Stimulated activated CD8-positive, alpha-beta memory T cell treated with anti-CD3 and anti-CD28 coated beads, Interleukin-12 subunit alpha, Interleukin-12 subunit beta, amount 100 ng/mL, for 24 hours (primary cell): Measurements from ENCODE around the gene HSH2D.
A peak's percentile ranks its signal among the peaks of the same experiment; 100 is the strongest.

Experiments used
- DNase-seq: peaks from one replicate; pipeline ENCODE4 v3.0.0-alpha.2; 2020; ENCODE audit errors: extremely low read depth

The HSH2D gene

GRCh38 chr19:16193466-16193865, 50.0 kb downstream of the HSH2D start:
- no peak for DNase-seq

GRCh38 chr19:16197188-16197621, 53.7 kb downstream of the HSH2D start:
- DNase-seq: no peak

- DNase-seq: peak; percentile 94
Measured at GRCh38 chr19:16197622-16198369, 54.3 kb downstream of the HSH2D start, which contains the start of gene AP1M1. AP1M1 (plus strand) TSS chr19:16197911; CDS start chr19:16198027, 116 bp downstream.

DNA sequence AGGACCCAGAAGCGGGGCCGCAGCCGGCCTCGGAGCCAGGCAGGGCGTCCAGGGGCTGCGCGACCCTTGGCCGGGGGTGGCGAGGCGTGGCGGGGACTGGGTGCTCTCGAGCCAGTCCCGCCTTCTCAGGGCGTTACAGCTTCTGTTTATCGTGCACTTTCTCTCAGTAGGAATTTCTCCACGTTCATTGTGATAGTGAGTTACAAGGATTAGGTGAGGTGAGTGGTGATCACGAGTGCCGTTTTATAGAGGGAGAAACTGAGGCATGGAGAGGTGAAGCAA, 54.8 kb downstream of the HSH2D start:
- DNase-seq: no peak

DNA sequence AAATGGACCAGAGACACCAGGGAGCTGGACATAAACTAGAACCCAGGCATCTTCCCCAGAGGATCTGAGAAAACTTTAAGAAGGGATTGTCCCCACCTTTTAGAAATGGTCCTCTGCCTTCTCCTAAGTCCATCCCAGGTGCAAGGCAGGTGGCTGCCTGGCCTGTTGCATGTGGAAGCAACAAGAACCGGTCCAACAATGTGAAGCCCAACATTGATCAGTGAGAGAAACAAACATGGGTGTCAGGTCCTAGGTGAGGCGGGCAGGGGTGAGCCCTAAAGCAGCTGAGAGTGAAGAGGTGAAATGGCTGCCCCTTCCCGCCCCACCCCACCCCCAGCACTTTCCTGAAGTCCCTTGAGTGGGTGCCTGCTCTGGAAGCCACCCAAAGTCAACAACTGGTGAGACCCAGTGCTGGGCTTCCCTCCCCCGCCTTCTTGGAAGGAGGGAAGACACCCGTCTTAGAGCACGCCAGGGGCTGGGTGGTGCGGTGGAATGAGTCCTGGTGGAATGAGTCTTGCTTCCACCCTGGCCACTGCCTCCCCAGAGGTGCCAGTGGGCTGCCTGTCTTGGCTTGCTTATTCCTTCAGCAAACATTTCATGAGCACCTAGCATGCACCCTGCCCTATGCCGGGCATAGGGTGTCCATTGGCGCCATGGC, 55.9 kb downstream of the HSH2D start:
- DNase-seq: no peak

DNA sequence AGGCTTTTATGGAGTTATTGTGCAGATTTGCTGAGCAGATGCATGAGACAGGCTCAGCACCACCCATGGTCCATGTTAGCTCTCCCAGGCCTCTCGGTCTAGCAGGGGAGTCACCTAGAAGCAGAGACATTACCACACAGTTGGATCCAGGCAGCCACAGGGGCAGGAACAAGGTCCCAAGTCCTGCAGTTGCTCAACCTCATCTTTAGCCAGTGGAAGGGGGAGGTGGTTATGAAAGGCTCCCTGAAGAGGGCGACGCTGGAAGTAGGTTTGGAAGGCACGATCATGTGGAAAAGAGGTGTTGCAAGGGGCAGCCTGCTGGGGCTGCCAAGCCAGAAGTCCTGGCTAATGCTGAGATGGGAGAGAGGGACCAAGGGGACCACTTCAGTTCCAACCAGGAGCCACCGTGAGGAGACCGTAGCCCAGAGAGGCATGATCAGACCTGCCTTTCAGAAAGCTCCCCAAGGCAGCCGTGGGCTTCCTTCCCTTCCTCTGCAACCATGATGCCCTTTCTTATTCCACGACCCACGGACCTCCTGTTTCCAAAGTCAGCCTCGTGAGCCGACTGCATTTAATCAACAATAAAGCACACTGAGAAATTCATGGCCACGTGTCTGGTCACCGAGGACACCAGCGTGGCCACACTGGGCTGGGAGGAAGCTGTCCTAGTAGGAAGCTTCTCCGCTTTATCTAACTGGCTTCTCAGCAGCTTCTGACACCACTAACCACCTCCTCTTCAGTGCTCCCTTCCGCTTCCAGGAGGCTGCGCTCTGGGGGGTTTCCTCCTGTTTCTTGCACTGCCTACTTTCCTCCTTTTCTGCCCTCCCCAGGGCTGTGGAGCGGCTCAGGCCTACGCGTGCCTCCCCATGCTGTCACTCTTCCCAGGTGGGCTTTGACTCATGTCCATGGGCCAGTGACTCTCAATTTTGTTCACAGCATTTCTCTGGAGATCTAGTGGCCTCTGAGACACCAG, 56.8 kb downstream of the HSH2D start:
- DNase-seq: no peak

DNA sequence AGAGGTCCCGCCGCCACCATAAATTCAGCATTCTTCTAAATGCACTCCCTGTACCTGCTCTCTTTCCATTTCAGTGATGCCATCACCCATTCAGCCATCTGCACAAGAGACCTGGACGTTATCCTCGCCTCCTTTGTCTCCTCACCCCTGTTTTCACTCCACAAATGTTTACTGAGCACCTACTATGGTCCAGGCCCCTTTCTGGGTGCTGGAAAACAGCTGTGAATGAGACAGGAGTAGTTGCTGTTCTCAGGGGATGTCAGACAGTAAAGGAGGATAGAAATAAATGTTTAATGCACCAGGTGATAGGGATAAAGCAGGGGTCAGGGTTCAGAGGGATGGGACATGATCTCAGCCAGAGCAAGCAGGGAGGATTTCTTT, 57.5 kb downstream of the HSH2D start:
- no peak for DNase-seq

GRCh38 chr19:16202320-16203255, 59.1 kb downstream of the HSH2D start:
- no peak for DNase-seq

GRCh38 chr19:16203256-16204004, 59.9 kb downstream of the HSH2D start:
- no peak for DNase-seq

GRCh38 chr19:16204005-16204294, 60.5 kb downstream of the HSH2D start:
- DNase-seq: no peak

GRCh38 chr19:16205205-16206045, 61.9 kb downstream of the HSH2D start:
- DNase-seq: no peak

- DNase-seq: no peak
Measured at GRCh38 chr19:16206046-16206605, 62.6 kb downstream of the HSH2D start.

GRCh38 chr19:16206637-16207036, 63.2 kb downstream of the HSH2D start:
- DNase-seq: no peak

DNA sequence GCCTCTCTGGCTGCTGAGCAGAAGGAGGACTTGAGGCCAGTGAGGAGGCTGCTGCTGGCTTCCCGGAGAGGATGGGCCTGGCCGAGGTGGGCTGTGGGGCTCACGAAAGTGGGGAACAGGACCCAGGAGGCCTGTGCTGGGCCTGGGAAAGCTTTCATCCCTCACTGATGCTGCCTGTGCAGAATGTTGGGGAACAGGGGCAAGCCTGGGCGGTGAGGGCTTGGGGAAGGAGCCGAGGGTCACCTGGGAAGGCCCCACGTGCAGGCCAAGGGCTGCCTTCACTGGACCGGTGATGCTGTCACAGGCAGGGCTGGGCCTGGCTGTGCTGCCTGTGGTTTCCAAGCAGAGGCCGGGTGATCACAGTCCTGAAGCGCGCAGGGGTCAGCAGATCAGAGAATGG, 63.6 kb downstream of the HSH2D start:
- no peak for DNase-seq

DNA sequence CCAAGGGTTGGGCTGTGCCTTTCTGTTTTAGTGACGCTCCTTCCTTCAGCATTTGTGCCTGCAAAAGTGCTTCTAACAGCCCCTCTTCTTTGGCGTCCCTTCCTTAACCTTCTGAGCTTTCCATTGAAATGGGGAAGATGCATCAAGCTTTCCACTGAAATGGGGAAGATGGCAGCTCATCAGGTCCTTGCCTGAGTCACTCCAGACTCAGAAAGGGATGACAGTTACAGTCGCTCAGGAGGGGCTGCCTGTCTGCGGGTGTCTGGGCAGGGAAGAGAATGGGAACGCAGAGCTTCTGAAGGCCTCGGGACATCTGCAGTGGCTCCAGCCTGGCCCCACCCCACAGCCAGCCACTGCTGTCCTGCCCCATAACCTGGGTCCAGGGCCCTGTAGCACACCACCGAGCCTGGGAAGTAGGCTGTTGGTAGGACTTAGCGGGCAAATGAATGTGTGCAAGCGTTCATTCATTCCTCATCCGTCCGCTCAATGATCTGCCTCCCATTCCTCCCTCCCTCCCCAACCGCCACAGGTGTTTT, 64.1 kb downstream of the HSH2D start:
- DNase-seq: no peak
